ENCODE measurements around the gene MRPL37. TPM values are rescaled to one million over a fixed set of nuclear protein-coding genes. Genes with fewer than 3 reads are reported as not detected.
"Not testable (repeated sequence)": the region's sequence is repeated elsewhere in the genome, so short reads cannot be mapped to it uniquely, and the experiment has no call there.

The MRPL37 gene
- total and polyA plus RNA-seq, 12 donors = 24.9 to 174 (median 107) TPM

GRCh38 chr1:54207287-54207686 is 7.3 kb downstream of the MRPL37 start:
- H3K27me3 ChIP-seq = no peaks in the 10 kb centered on the region
- intact Hi-C loops (cut with DNase I) = no loop called here
- 50 to 94% (median 75%) methylated on average over 1 of the region's 1 CpG for WGBS, 4 donors
- H3K4me3 ChIP-seq = no peak overlapping the region
- no peak overlapping the region for H3K27ac ChIP-seq
- peaks cover 0 to 4% of the 10 kb centered on the region in 2 donors for H3K4me1 ChIP-seq (replicated peaks in 1 of 2)
- no peak for TF ChIP-seq POLR2A (IDR thresholded peaks at IDR 0.05)
- TF ChIP-seq CTCF (IDR thresholded peaks at IDR 0.05) = no peak
- DNase-seq = no peak
- no peaks in the 10 kb centered on the region for H3K9me3 ChIP-seq (replicated peaks in 1 of 3)
- H3K36me3 ChIP-seq (replicated peaks in 1 of 2) = peaks cover 0 to 70% of the 10 kb centered on the region in 2 donors

GRCh38 chr1:54207896-54208295 is 7.9 kb downstream of the MRPL37 start:
- intact Hi-C loops (cut with DNase I); H3K4me1 ChIP-seq (replicated peaks in 1 of 2); H3K4me3 ChIP-seq; H3K27ac ChIP-seq; DNase-seq; H3K9me3 ChIP-seq (replicated peaks in 1 of 3); H3K27me3 ChIP-seq: not testable (repeated sequence)
- H3K36me3 ChIP-seq (replicated peaks in 1 of 2) = peaks cover 0 to 76% of the 10 kb centered on the region in 2 donors
- WGBS, 4 donors = 66 to 92% (median 68%) methylated on average over 3 to 4 of the region's 4 CpGs

- Histone ChIP-seq H3K9me3 (replicated peaks in 1 of 3) (no peaks in the 10 kb centered on the region), H3K27me3 (no peaks in the 10 kb centered on the region), H3K36me3 (replicated peaks in 1 of 2) (peaks cover 0 to 96% of the 10 kb centered on the region in 2 donors), H3K4me3 (no peak overlapping the region), H3K27ac (no peak overlapping the region), H3K4me1 (replicated peaks in 1 of 2) (no peaks in the 10 kb centered on the region)
- no peak for DNase-seq
- WGBS, 4 donors = 61 to 90% (median 72%) methylated on average over 1 of the region's 1 CpG
- intact Hi-C loops (cut with DNase I) = no loop called here
- no peak for TF ChIP-seq POLR2A (IDR thresholded peaks at IDR 0.05)
- TF ChIP-seq CTCF (IDR thresholded peaks at IDR 0.05) = no peak
These were observed 12.9 kb downstream of the MRPL37 start for GRCh38 chr1:54212872-54213271.

GRCh38 chr1:54215523-54215922 is 15.6 kb downstream of the MRPL37 start:
- H3K36me3 ChIP-seq (replicated peaks in 1 of 2) = peaks cover 0 to 83% of the 10 kb centered on the region in 2 donors
- 82 to 97% (median 94%) methylated on average over 9 of the region's 9 CpGs for WGBS, 4 donors
- TF ChIP-seq POLR2A (IDR thresholded peaks at IDR 0.05) = no peak
- TF ChIP-seq CTCF (IDR thresholded peaks at IDR 0.05) = no peak

More at GRCh38 chr1:54215523-54215922, 15.6 kb downstream of the MRPL37 start:
- no peak for DNase-seq
- Histone ChIP-seq H3K27me3 (no peaks in the 10 kb centered on the region), H3K27ac (no peak overlapping the region), H3K4me1 (replicated peaks in 1 of 2) (peaks cover 21 to 25% of the 10 kb centered on the region in 2 donors), H3K9me3 (replicated peaks in 1 of 3) (no peaks in the 10 kb centered on the region), H3K4me3 (no peak overlapping the region)
- intact Hi-C loops (cut with DNase I) = no loop called here

All from adrenal gland (tissue), 12 donors.